Measurements from ENCODE around the gene MYH10.

MYH10 gene

GRCh38 chr17:8489841-8490240 is 140.7 kb downstream of the MYH10 start:
- DNase-seq, result peak; percentile 75

- peak; percentile 93 for DNase-seq
These were observed 141.6 kb downstream of the MYH10 start for GRCh38 chr17:8488901-8489300.

GRCh38 chr17:8488491-8488890 is 142.0 kb downstream of the MYH10 start:
- no peak for DNase-seq

- DNase-seq, result no peak
These were observed 142.8 kb downstream of the MYH10 start for GRCh38 chr17:8487743-8488142.

- DNase-seq, result no peak
These were observed 143.3 kb downstream of the MYH10 start for GRCh38 chr17:8487130-8487645.

- no peak for DNase-seq
These were observed 145.0 kb downstream of the MYH10 start for GRCh38 chr17:8485491-8485890.

- no peak for DNase-seq
These were observed 146.1 kb downstream of the MYH10 start for GRCh38 chr17:8484465-8484864.

- DNase-seq, result no peak
These were observed 148.0 kb downstream of the MYH10 start for GRCh38 chr17:8482546-8482945.

GRCh38 chr17:8481703-8482102 is 148.8 kb downstream of the MYH10 start:
- DNase-seq, result no peak

GRCh38 chr17:8481089-8481488 is 149.4 kb downstream of the MYH10 start:
- DNase-seq, result no peak

GRCh38 chr17:8480011-8480976 is 150.2 kb downstream of the MYH10 start:
- DNase-seq, result no peak

- DNase-seq, result no peak
These were observed 151.0 kb downstream of the MYH10 start for GRCh38 chr17:8479431-8479947.

- no peak for DNase-seq
These were observed 152.6 kb downstream of the MYH10 start for GRCh38 chr17:8477715-8478441.

- no peak for DNase-seq
These were observed 153.4 kb downstream of the MYH10 start for GRCh38 chr17:8477171-8477570.

- no peak for DNase-seq
These were observed 153.8 kb downstream of the MYH10 start for GRCh38 chr17:8476741-8477140.

- DNase-seq, result no peak
These were observed 154.7 kb downstream of the MYH10 start for GRCh38 chr17:8475781-8476180.

- no peak for DNase-seq
These were observed 155.3 kb downstream of the MYH10 start for GRCh38 chr17:8475227-8475626.

- no peak for DNase-seq
These were observed 155.7 kb downstream of the MYH10 start for GRCh38 chr17:8474826-8475225.

GRCh38 chr17:8473451-8474192 is 156.9 kb downstream of the MYH10 start:
- no peak for DNase-seq

GRCh38 chr17:8472663-8473062 is 157.9 kb downstream of the MYH10 start:
- DNase-seq, result no peak

- DNase-seq, result no peak
These were observed 160.0 kb downstream of the MYH10 start for GRCh38 chr17:8470447-8471047.

- DNase-seq, result no peak
These were observed 160.6 kb downstream of the MYH10 start for GRCh38 chr17:8469964-8470363.

Measured in fibroblast of skin of right biceps (primary cell).